Measurements from ENCODE around the gene CABP1.

CABP1 gene

GRCh38 chr12:120649442-120650232 is 9.2 kb downstream of the CABP1 start:
- in situ Hi-C loops (cut with HindIII; ENCODE audit: low pct_unique_long_range_greater_than_20kb, low sequenced_read_pairs): no loop called here
- DNase-seq (ENCODE audit: low read depth in 1 of 2, low spot score in 1 of 2): no peak

GRCh38 chr12:120650233-120650690 is 9.8 kb downstream of the CABP1 start:
- DNase-seq (ENCODE audit: low read depth in 1 of 2, low spot score in 1 of 2): no peak
- no peak for TF ChIP-seq JUND (IDR thresholded peaks at IDR 0.05; ENCODE audit: low read depth)
- in situ Hi-C loops (cut with HindIII; ENCODE audit: low pct_unique_long_range_greater_than_20kb, low sequenced_read_pairs): no loop called here

More at GRCh38 chr12:120649442-120650232, 9.2 kb downstream of the CABP1 start:
- TF ChIP-seq JUND (IDR thresholded peaks at IDR 0.05; ENCODE audit: low read depth): no peak

- DNase-seq (ENCODE audit: low read depth in 1 of 2, low spot score in 1 of 2): no peak
- TF ChIP-seq JUND (IDR thresholded peaks at IDR 0.05; ENCODE audit: low read depth): no peak
- in situ Hi-C loops (cut with HindIII; ENCODE audit: low pct_unique_long_range_greater_than_20kb, low sequenced_read_pairs): no loop called here
These were observed 11.4 kb downstream of the CABP1 start for GRCh38 chr12:120651821-120652220.

GRCh38 chr12:120652656-120653435 is 12.4 kb downstream of the CABP1 start:
- in situ Hi-C loops (cut with HindIII; ENCODE audit: low pct_unique_long_range_greater_than_20kb, low sequenced_read_pairs): no loop called here
- DNase-seq (ENCODE audit: low read depth in 1 of 2, low spot score in 1 of 2): no peak
- no peak for TF ChIP-seq JUND (IDR thresholded peaks at IDR 0.05; ENCODE audit: low read depth)

- in situ Hi-C loops (cut with HindIII; ENCODE audit: low pct_unique_long_range_greater_than_20kb, low sequenced_read_pairs): no loop called here
- no peak for DNase-seq (ENCODE audit: low read depth in 1 of 2, low spot score in 1 of 2)
- no peak for TF ChIP-seq JUND (IDR thresholded peaks at IDR 0.05; ENCODE audit: low read depth)
These were observed 13.2 kb downstream of the CABP1 start for GRCh38 chr12:120653611-120654010.

GRCh38 chr12:120654656-120655055 is 14.2 kb downstream of the CABP1 start:
- no peak for DNase-seq (ENCODE audit: low read depth in 1 of 2, low spot score in 1 of 2)
- TF ChIP-seq JUND (IDR thresholded peaks at IDR 0.05; ENCODE audit: low read depth): no peak
- in situ Hi-C loops (cut with HindIII; ENCODE audit: low pct_unique_long_range_greater_than_20kb, low sequenced_read_pairs): no loop called here

- no peak for TF ChIP-seq JUND (IDR thresholded peaks at IDR 0.05; ENCODE audit: low read depth)
- in situ Hi-C loops (cut with HindIII; ENCODE audit: low pct_unique_long_range_greater_than_20kb, low sequenced_read_pairs): no loop called here
- DNase-seq (ENCODE audit: low read depth in 1 of 2, low spot score in 1 of 2): no peak
These were observed 15.6 kb downstream of the CABP1 start for GRCh38 chr12:120656008-120656407.

DNA sequence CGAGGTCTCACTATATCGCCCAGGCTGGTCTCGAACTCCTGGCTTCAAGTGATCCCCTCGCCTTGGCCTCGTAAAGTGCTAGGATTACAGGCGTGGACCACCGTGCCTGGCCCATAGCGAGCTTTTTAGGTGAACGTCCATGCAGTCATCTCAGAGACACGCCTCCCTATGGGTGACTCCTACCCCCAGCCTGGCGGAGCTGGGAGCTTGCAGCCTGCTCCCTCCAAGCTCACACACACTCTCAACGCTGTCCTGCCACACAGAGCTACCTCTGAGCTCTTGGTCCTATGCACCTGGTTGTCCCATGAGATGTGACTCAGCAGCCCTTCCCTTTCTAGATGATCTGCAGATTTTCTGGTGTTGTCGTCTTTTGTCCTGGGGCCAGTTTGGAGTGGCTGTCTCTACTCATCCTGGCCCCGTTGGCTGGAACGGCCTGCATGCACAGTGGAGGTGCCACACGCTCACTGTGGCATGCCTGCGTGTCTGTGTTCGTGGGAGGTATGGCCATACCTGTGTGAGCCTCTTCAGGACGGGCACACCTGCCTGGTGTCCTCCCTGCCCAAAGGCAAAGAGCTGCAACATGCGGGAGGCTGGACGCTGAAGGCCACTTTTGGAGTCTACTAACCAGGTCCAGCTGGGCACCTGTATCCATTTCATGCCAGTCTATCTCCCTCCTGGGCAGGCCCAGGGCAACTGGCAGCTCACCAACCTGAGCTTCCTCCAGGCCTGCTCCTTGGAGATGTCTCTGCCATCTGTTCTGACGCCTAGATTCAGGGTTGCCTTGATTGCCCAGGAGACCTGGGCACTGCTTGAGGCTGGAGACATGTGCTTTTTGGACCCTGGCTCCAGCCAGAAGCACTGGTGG is 18.1 kb downstream of the CABP1 start:
- no peak for TF ChIP-seq JUND (IDR thresholded peaks at IDR 0.05; ENCODE audit: low read depth)
- no peak for DNase-seq (ENCODE audit: low read depth in 1 of 2, low spot score in 1 of 2)
- in situ Hi-C loops (cut with HindIII; ENCODE audit: low pct_unique_long_range_greater_than_20kb, low sequenced_read_pairs): no loop called here

GRCh38 chr12:120659151-120659525 is 18.7 kb downstream of the CABP1 start:
- in situ Hi-C loops (cut with HindIII; ENCODE audit: low pct_unique_long_range_greater_than_20kb, low sequenced_read_pairs): no loop called here
- no peak for TF ChIP-seq JUND (IDR thresholded peaks at IDR 0.05; ENCODE audit: low read depth)
- no peak for DNase-seq (ENCODE audit: low read depth in 1 of 2, low spot score in 1 of 2)

GRCh38 chr12:120661432-120661831 is 21.0 kb downstream of the CABP1 start:
- DNase-seq (ENCODE audit: low read depth in 1 of 2, low spot score in 1 of 2): no peak
- in situ Hi-C loops (cut with HindIII; ENCODE audit: low pct_unique_long_range_greater_than_20kb, low sequenced_read_pairs): no loop called here
- TF ChIP-seq JUND (IDR thresholded peaks at IDR 0.05; ENCODE audit: low read depth): no peak

DNA sequence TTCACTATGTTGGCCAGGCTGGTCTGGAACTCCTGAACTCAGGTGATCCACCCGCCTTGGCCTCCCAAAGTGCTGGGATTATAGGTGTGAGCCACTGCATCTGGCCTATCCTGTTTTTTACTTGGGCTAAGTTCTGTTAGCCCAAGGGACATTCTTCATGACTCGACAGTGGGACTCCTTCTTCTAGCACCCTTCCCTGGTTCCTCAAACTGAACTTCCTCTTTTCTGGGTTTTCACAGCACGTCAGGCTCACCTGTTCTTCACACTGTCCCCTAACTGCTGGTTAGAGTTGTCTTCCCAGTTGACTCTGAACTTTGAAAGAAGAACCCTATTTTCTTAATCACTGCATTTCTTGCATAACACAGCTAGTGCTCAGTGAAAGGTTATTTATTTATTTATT is 22.5 kb downstream of the CABP1 start:
- no peak for TF ChIP-seq JUND (IDR thresholded peaks at IDR 0.05; ENCODE audit: low read depth)
- in situ Hi-C loops (cut with HindIII; ENCODE audit: low pct_unique_long_range_greater_than_20kb, low sequenced_read_pairs): no loop called here
- DNase-seq (ENCODE audit: low read depth in 1 of 2, low spot score in 1 of 2): no peak

GRCh38 chr12:120663741-120664140 is 23.3 kb downstream of the CABP1 start:
- DNase-seq (ENCODE audit: low read depth in 1 of 2, low spot score in 1 of 2): no peak
- no peak for TF ChIP-seq JUND (IDR thresholded peaks at IDR 0.05; ENCODE audit: low read depth)
- in situ Hi-C loops (cut with HindIII; ENCODE audit: low pct_unique_long_range_greater_than_20kb, low sequenced_read_pairs): no loop called here

Data from T47D (cell line).